Thoracic aorta (tissue), 2 donors: ENCODE results near the gene GPC6. TPM values are rescaled to one million over a fixed set of nuclear protein-coding genes. Genes with fewer than 3 reads are reported as not detected.

ENCODE experiments used
- ATAC-seq: fragments of 150-250 bp; one replicate; pipeline ENCODE4 v1.8.0; 2017; ENCODE audit warnings: low read depth; ENCODE audit not compliant: insufficient number of reproducible peaks, low FRiP score
- DNase-seq: peaks from one replicate; pipeline ENCODE4 v3.0.0-alpha.2; 2020; ENCODE audit warnings: low spot score
- H3K27ac ChIP-seq, 2 donors: fragments of 200-600 bp; sonication (generic); 1 replicate in 1 of 2; 2 replicates in 1 of 2; pipeline ENCODE4 v1.5.1; 2016; ENCODE audit warnings: mild to moderate bottlenecking in 2 of 2, moderate library complexity in 2 of 2
- H3K27me3 ChIP-seq: fragments of 200-600 bp; sonication (generic); replicated peaks from 2 replicates; pipeline ENCODE4 v1.6.0; 2016; ENCODE audit warnings: mild to moderate bottlenecking; ENCODE audit not compliant: insufficient read depth
- H3K36me3 ChIP-seq: fragments of 200-600 bp; sonication (generic); one replicate; pipeline ENCODE4 v1.5.1; 2016
- H3K4me1 ChIP-seq, 2 donors: fragments of 200-600 bp; sonication (generic); 1 replicate in 1 of 2; 2 replicates in 1 of 2; pipeline versions ENCODE4 v1.5.1 to v1.6.0; 2016; ENCODE audit warnings: low read depth in 2 of 2, mild to moderate bottlenecking in 1 of 2; ENCODE audit not compliant: control insufficient read depth in 1 of 2
- H3K4me3 ChIP-seq: fragments of 200-600 bp; sonication (generic); 2 replicates; pipeline ENCODE4 v1.5.1; 2016; ENCODE audit warnings: mild to moderate bottlenecking
- H3K9me3 ChIP-seq: fragments of 200-600 bp; sonication (generic); 2 replicates; pipeline ENCODE4 v1.5.1; 2016
- CTCF ChIP-seq: fragments of 200-600 bp; sonication (generic); IDR thresholded peaks from one replicate; pipeline ENCODE4 v1.5.1; 2019; ENCODE audit warnings: antibody characterized with exemption
- total RNA-seq, 2 donors: library from RNA; depleted of rRNA; stranded (reverse); fragments of >200 nt; gene quantifications; one replicate each; pipeline versions ENCODE4 v1.1.0 to v1.2.3, GENCODE V29; 2016

The GPC6 gene
- total RNA-seq, 2 donors from 2014 or later: 34.9 to 56.4 TPM

GRCh38 chr13:94315188-94315587 is 1088.6 kb downstream of the GPC6 start:
- H3K9me3 ChIP-seq: no peaks in the 10 kb centered on the region
- H3K27me3 ChIP-seq: no peaks in the 10 kb centered on the region
- no peak for TF ChIP-seq CTCF
- no peak overlapping the region for H3K4me3 ChIP-seq
- no peaks in the 10 kb centered on the region for H3K36me3 ChIP-seq
- H3K4me1 ChIP-seq: peaks cover 3 to 9% of the 10 kb centered on the region in 2 donors
- no peak overlapping the region for H3K27ac ChIP-seq
- ATAC-seq (no peak), DNase-seq (no peak)

GRCh38 chr13:94317063-94317491 is 1090.5 kb downstream of the GPC6 start:
- no peak for TF ChIP-seq CTCF
- Histone ChIP-seq H3K9me3 (no peaks in the 10 kb centered on the region), H3K27me3 (no peaks in the 10 kb centered on the region), H3K4me3 (no peak overlapping the region), H3K27ac (no peak overlapping the region), H3K36me3 (no peaks in the 10 kb centered on the region), H3K4me1 (no peaks in the 10 kb centered on the region)
- ATAC-seq: no peak
- no peak for DNase-seq

- no peaks in the 10 kb centered on the region for H3K4me1 ChIP-seq
- H3K27me3 ChIP-seq: no peaks in the 10 kb centered on the region
- no peak for TF ChIP-seq CTCF
Observed at GRCh38 chr13:94318418-94318817, 1091.8 kb downstream of the GPC6 start.

GRCh38 chr13:94319501-94319900 is 1092.9 kb downstream of the GPC6 start:
- Histone ChIP-seq H3K27me3 (no peaks in the 10 kb centered on the region), H3K4me1 (no peaks in the 10 kb centered on the region), H3K9me3 (no peaks in the 10 kb centered on the region), H3K4me3 (no peak overlapping the region), H3K36me3 (no peaks in the 10 kb centered on the region), H3K27ac (no peak overlapping the region)
- ATAC-seq: no peak
- no peak for DNase-seq
- no peak for TF ChIP-seq CTCF

More at GRCh38 chr13:94318418-94318817, 1091.8 kb downstream of the GPC6 start:
- H3K4me3 ChIP-seq: no peak overlapping the region
- DNase-seq (no peak), ATAC-seq (no peak)
- no peaks in the 10 kb centered on the region for H3K9me3 ChIP-seq
- H3K27ac ChIP-seq: no peak overlapping the region
- H3K36me3 ChIP-seq: no peaks in the 10 kb centered on the region

GRCh38 chr13:94322925-94323763 is 1096.5 kb downstream of the GPC6 start:
- Histone ChIP-seq H3K27ac (no peak overlapping the region), H3K4me3 (no peak overlapping the region), H3K27me3 (no peaks in the 10 kb centered on the region), H3K9me3 (no peaks in the 10 kb centered on the region), H3K36me3 (no peaks in the 10 kb centered on the region), H3K4me1 (peaks cover 9 to 10% of the 10 kb centered on the region in 2 donors)
- TF ChIP-seq CTCF: no peak
- ATAC-seq (no peak), DNase-seq (no peak)
